PC-3 (cell line): ENCODE measurements around the gene HOXD3. TPM values are rescaled to one million over a fixed set of nuclear protein-coding genes. Genes with fewer than 3 reads are reported as not detected.

Experiments
- ATAC-seq: fragments of 200-7000 bp; cut with Tn5 transposase; 2 replicates; pipeline ENCODE4 v1.9.1; 2020; ENCODE audit warnings: mild to moderate bottlenecking, moderate library complexity
- BruUV-seq: library from RNA; stranded (reverse); fragments of 400-500 nt; replicated peaks from 2 replicates; lab custom pipeline; 2021; lab: Mats Ljungman, UMichigan
- CTCF ChIA-PET: fragments of 300-600 bp; sonication (Branson Sonifier 250); formaldehyde crosslinking; loops from one replicate; lab custom pipeline; 2022; ENCODE audit warnings: antibody characterized with exemption; lab: Charles Lee
- POLR2A ChIA-PET: fragments of 300-600 bp; sonication (Branson Sonifier 250); formaldehyde crosslinking; loops from one replicate; lab custom pipeline; 2022; ENCODE audit warnings: antibody characterized with exemption; ENCODE audit not compliant: unreplicated experiment; lab: Charles Lee
- DNase-seq: peaks from one replicate; pipeline ENCODE4 v3.0.0-alpha.2; 2015
- H2AFZ ChIP-seq: fragments of 300-600 bp; sonication (generic); 2 replicates; pipeline ENCODE4 v1.6.0; 2016; ENCODE audit warnings: antibody characterized with exemption, low read length
- H3F3A ChIP-seq: fragments of 300-600 bp; sonication (generic); one replicate; pipeline ENCODE4 v1.6.0; 2017; ENCODE audit warnings: antibody characterized with exemption, low read length, control low read depth, mild to moderate bottlenecking; ENCODE audit not compliant: unreplicated experiment
- H3K27ac ChIP-seq: fragments of 300-600 bp; sonication (generic); 2 replicates; pipeline ENCODE4 v1.5.1; 2016; ENCODE audit warnings: mild to moderate bottlenecking, low read length
- H3K27me3 ChIP-seq: fragments of 300-600 bp; sonication (generic); 2 replicates; pipeline ENCODE4 v1.6.1; 2016; ENCODE audit warnings: low read length, mixed read lengths
- H3K36me3 ChIP-seq: fragments of 300-600 bp; sonication (generic); 2 replicates; pipeline ENCODE4 v1.6.1; 2016; ENCODE audit warnings: low read depth, mixed run types, low read length, mixed read lengths
- H3K4me1 ChIP-seq: fragments of 300-600 bp; sonication (generic); 2 replicates; pipeline ENCODE4 v1.5.1; 2016; ENCODE audit warnings: low read length; ENCODE audit not compliant: insufficient read depth
- H3K4me2 ChIP-seq: fragments of 300-600 bp; sonication (generic); 2 replicates; pipeline ENCODE4 v1.6.0; 2016; ENCODE audit warnings: low read length
- H3K4me3 ChIP-seq: fragments of 300-600 bp; sonication (generic); 2 replicates; pipeline ENCODE4 v1.5.1; 2016; ENCODE audit warnings: mild to moderate bottlenecking, low read length, mixed read lengths
- H3K79me2 ChIP-seq: fragments of 300-600 bp; sonication (generic); 2 replicates; pipeline ENCODE4 v1.6.1; 2017; ENCODE audit warnings: low read length, mixed read lengths
- H3K9ac ChIP-seq: fragments of 300-600 bp; sonication (generic); 2 replicates; pipeline ENCODE4 v1.6.0; 2016; ENCODE audit warnings: mild to moderate bottlenecking, low read length
- H3K9me2 ChIP-seq: fragments of 300-600 bp; sonication (generic); replicated peaks from 2 replicates; pipeline ENCODE4 v1.6.1; 2016; ENCODE audit warnings: mixed run types, low read length, mixed read lengths
- H3K9me3 ChIP-seq: fragments of 300-600 bp; sonication (generic); 2 replicates; pipeline ENCODE4 v1.6.1; 2016; ENCODE audit warnings: low read length, mixed read lengths
- H4K20me1 ChIP-seq: fragments of 300-600 bp; sonication (generic); 2 replicates; pipeline ENCODE4 v1.6.1; 2016; ENCODE audit warnings: low read length, mixed read lengths
- EZH2 ChIP-seq: fragments of 300-600 bp; sonication (generic); IDR thresholded peaks from one replicate; pipeline ENCODE4 v1.6.1; 2017; ENCODE audit warnings: antibody characterized with exemption, mild to moderate bottlenecking, low read length; ENCODE audit not compliant: unreplicated experiment
- EZH2phosphoT487 ChIP-seq: fragments of 300-600 bp; sonication (generic); IDR thresholded peaks from 2 replicates; pipeline ENCODE4 v1.6.1; 2018; ENCODE audit warnings: mild to moderate bottlenecking, antibody characterized with exemption, low read length, borderline replicate concordance
- intact Hi-C: fragments of 100-400 bp; cut with micrococcal nuclease; formaldehyde crosslinking; loops from 2 replicates; pipeline ENCODE4 v1.9.0; 2023
- total RNA-seq: library from RNA; depleted of rRNA; stranded (reverse); fragments of >200 nt; gene quantifications from 2 replicates; pipeline ENCODE4 v1.2.3, GENCODE V29; 2014
- TF ChIP-seq, protein P1 (sequence below): fragments of 300-600 bp; sonication (generic); conservative IDR thresholded peaks from 2 replicates; pipeline ENCODE4 v1.5.1; 2017; ENCODE audit warnings: antibody characterized with exemption, low read depth, mild to moderate bottlenecking, low read length

HOXD3 gene
- total RNA-seq, 1 experiment from 2014 or later = 4.4 TPM

DNA sequence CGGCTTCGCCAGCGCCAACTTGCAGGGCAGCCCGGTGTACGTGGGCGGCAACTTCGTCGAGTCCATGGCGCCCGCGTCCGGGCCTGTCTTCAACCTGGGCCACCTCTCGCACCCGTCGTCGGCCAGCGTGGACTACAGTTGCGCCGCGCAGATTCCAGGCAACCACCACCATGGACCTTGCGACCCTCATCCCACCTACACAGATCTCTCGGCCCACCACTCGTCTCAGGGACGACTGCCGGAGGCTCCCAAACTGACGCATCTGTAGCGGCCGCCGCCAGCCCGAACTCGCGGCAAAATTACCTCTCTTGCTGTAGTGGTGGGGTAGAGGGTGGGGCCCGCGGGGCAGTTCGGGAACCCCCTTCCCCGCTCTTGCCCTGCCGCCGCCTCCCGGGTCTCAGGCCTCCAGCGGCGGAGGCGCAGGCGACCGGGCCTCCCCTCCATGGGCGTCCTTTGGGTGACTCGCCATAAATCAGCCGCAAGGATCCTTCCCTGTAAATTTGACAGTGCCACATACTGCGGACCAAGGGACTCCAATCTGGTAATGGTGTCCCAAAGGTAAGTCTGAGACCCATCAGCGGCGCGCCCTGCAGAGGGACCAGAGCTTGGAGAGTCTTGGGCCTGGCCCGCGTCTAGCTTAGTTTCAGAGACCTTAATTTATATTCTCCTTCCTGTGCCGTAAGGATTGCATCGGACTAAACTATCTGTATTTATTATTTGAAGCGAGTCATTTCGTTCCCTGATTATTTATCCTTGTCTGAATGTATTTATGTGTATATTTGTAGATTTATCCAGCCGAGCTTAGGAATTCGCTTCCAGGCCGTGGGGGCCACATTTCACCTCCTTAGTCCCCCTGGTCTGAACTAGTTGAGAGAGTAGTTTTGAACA is 15.1 kb downstream of the HOXD3 start:
- Histone ChIP-seq H3K9ac (no peak overlapping the region), H3K36me3 (no peaks in the 10 kb centered on the region), H3K27ac (no peak overlapping the region), H3K79me2 (no peaks in the 10 kb centered on the region), H3K4me2 (no peak overlapping the region), H2AFZ (no peak overlapping the region), H3K4me3 (no peak overlapping the region), H4K20me1 (no peaks in the 10 kb centered on the region), H3K4me1 (no peaks in the 10 kb centered on the region), H3K9me2 (no peaks in the 10 kb centered on the region), H3K9me3 (no peaks in the 10 kb centered on the region), H3F3A (no peaks in the 10 kb centered on the region), H3K27me3 (no peaks in the 10 kb centered on the region)
- no peak for DNase-seq
- TF ChIP-seq, protein P1, sequence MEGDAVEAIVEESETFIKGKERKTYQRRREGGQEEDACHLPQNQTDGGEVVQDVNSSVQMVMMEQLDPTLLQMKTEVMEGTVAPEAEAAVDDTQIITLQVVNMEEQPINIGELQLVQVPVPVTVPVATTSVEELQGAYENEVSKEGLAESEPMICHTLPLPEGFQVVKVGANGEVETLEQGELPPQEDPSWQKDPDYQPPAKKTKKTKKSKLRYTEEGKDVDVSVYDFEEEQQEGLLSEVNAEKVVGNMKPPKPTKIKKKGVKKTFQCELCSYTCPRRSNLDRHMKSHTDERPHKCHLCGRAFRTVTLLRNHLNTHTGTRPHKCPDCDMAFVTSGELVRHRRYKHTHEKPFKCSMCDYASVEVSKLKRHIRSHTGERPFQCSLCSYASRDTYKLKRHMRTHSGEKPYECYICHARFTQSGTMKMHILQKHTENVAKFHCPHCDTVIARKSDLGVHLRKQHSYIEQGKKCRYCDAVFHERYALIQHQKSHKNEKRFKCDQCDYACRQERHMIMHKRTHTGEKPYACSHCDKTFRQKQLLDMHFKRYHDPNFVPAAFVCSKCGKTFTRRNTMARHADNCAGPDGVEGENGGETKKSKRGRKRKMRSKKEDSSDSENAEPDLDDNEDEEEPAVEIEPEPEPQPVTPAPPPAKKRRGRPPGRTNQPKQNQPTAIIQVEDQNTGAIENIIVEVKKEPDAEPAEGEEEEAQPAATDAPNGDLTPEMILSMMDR = no peak
- no peak for TF ChIP-seq EZH2phosphoT487
- no peak for TF ChIP-seq EZH2
- ChIA-PET CTCF (no interaction called here), POLR2A (no interaction called here)
- ATAC-seq = no peak
- intact Hi-C loops = no loop called here
- no TSS peak for BruUV-seq

DNA sequence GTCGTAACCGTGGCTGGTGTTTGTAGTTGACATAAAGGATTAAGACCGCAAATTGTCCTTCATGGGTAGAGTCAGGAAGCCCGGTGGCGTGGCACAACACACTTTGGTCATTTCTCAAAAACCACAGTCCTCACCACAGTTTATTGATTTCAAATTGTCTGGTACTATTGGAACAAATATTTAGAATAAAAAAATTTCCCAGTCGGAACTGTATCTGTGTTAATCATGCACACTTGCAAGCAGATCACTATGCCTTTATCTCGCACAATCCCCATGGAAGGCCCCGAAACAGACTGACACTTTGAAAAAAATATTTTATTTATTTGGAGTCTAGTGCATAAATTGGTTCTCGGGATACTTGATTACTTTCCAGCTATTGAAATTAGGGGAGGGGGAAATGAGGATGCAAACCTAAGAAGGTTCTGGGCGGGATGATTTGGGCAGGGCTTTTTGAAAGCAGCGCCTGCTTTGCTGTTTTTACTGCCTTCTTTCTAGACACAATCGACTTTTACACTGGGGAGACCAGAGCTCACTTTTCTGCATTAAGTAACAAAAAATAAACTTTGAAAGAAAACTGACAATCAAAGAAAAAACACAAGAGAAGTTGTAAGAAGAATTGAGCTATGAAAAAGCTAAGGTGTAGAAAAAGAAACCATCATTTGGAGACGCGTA is 15.9 kb downstream of the HOXD3 start:
- no peaks in the 10 kb centered on the region for H3K79me2 ChIP-seq
- no peak overlapping the region for H3K9ac ChIP-seq
- ATAC-seq (no peak), DNase-seq (no peak)
- ChIA-PET POLR2A (no interaction called here), CTCF (no interaction called here)
- H2AFZ ChIP-seq = no peak overlapping the region
- H3K27ac ChIP-seq = no peak overlapping the region
- no peaks in the 10 kb centered on the region for H3K36me3 ChIP-seq
- TF ChIP-seq EZH2phosphoT487 (no peak), EZH2 (no peak)
- TF ChIP-seq, protein P1 = no peak
- intact Hi-C loops = no loop called here
- BruUV-seq = no TSS peak
- H3K4me3 ChIP-seq = no peak overlapping the region
- H4K20me1 ChIP-seq = no peaks in the 10 kb centered on the region
- H3K9me2 ChIP-seq = no peaks in the 10 kb centered on the region
- H3K4me2 ChIP-seq = no peak overlapping the region
- H3K27me3 ChIP-seq = no peaks in the 10 kb centered on the region
- no peaks in the 10 kb centered on the region for H3K9me3 ChIP-seq
- no peaks in the 10 kb centered on the region for H3F3A ChIP-seq
- H3K4me1 ChIP-seq = no peaks in the 10 kb centered on the region
